Testis (tissue), 2 donors: ENCODE results near the gene ASB8.

Experiments
- POLR2A ChIP-seq: fragments of 450-650 bp; IDR thresholded peaks from one replicate; pipeline ENCODE4 v1.6.1; 2017; ENCODE audit warnings: antibody characterized with exemption, mild to moderate bottlenecking, moderate library complexity
- TF ChIP-seq, protein P1 (sequence below), 3 experiments: fragments of 450-650 bp in 2 of 3; fragments of 200-600 bp in 1 of 3; sonication (generic) in 1 of 3; IDR thresholded peaks; one replicate each; pipeline ENCODE4 v1.5.1; 2016 to 2019; ENCODE audit warnings: antibody characterized with exemption in 3 of 3, mild to moderate bottlenecking in 2 of 3, moderate library complexity in 1 of 3

DNA sequence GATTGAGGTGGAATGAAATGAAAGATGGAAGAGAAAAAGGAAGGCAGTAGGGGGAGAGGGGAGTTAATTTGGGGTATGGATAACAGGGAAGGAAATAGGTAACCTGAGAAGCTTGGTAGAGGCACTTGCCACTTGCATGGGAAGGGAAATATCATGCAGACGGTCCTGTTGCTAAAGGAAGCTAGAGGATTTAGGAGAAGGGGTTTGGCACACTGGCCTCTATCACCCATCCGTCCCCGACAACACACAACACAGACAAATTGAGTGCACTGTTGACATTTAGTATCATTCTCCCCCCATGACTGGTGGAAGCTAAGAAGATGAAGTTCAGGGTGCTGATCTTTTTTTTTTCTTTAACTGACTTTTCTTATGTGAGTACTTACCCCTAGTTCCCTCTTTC is 43.8 kb upstream of the ASB8 start:
- TF ChIP-seq, protein P1, sequence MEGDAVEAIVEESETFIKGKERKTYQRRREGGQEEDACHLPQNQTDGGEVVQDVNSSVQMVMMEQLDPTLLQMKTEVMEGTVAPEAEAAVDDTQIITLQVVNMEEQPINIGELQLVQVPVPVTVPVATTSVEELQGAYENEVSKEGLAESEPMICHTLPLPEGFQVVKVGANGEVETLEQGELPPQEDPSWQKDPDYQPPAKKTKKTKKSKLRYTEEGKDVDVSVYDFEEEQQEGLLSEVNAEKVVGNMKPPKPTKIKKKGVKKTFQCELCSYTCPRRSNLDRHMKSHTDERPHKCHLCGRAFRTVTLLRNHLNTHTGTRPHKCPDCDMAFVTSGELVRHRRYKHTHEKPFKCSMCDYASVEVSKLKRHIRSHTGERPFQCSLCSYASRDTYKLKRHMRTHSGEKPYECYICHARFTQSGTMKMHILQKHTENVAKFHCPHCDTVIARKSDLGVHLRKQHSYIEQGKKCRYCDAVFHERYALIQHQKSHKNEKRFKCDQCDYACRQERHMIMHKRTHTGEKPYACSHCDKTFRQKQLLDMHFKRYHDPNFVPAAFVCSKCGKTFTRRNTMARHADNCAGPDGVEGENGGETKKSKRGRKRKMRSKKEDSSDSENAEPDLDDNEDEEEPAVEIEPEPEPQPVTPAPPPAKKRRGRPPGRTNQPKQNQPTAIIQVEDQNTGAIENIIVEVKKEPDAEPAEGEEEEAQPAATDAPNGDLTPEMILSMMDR (IDR thresholded peaks at IDR 0.05): no peak
- no peak for TF ChIP-seq POLR2A
